HG02588 (cell line): ENCODE measurements around the gene MTMR3.

Experiments
- ATAC-seq: cut with Tn5 transposase; IDR thresholded peaks from one replicate; pipeline ENCODE4 v1.9.1; 2021; ENCODE audit warnings: mild to moderate bottlenecking, moderate library complexity; ENCODE audit not compliant: unreplicated experiment

Gene MTMR3

DNA sequence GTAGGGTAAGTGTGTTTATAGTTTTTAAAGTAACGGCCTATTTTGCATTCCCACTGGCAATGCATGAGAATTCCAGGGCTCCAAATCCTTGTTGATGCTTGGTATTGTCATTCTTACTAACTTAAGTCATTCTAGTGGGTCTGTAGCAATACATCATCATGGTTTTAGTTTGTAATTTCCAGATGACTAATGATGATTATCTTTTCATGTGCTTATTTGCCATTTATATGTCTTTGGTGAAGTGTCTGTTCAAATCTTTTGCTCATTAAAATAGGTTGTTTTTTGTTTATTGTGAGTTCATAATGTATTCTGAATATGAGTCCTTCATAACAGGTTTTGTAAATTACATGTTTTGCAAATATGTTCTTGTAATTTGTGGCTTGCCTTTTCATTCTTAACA, 31.2 kb downstream of the MTMR3 start:
- no peak for ATAC-seq

GRCh38 chr22:29914991-29915533, 32.1 kb downstream of the MTMR3 start:
- ATAC-seq, result no peak

DNA sequence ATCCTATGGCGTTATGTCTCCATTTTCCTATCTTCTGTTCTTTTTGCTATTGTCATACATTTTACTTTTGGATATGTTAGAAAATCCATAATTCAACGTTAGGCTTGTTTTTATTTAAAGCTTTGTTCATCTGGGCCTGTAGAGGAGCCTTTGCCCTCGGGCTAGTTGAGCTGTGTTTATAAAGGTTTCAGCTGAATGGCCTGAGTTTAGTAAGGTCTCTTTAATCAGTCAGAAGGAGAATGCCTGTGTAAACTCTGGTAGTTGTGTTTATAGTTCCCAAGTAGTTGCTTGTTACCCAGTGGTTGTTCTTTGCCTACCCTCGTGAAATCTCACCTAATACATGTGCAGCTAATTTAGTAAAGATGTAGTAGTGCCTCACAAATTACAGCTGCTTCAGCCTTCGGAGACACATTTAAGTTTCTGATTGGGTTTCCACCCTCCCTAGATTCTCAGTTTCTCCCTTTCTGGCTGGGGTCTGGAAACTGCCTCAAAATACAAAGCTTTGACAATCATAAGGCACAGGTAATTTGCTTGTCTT, 33.1 kb downstream of the MTMR3 start:
- ATAC-seq, result no peak

DNA sequence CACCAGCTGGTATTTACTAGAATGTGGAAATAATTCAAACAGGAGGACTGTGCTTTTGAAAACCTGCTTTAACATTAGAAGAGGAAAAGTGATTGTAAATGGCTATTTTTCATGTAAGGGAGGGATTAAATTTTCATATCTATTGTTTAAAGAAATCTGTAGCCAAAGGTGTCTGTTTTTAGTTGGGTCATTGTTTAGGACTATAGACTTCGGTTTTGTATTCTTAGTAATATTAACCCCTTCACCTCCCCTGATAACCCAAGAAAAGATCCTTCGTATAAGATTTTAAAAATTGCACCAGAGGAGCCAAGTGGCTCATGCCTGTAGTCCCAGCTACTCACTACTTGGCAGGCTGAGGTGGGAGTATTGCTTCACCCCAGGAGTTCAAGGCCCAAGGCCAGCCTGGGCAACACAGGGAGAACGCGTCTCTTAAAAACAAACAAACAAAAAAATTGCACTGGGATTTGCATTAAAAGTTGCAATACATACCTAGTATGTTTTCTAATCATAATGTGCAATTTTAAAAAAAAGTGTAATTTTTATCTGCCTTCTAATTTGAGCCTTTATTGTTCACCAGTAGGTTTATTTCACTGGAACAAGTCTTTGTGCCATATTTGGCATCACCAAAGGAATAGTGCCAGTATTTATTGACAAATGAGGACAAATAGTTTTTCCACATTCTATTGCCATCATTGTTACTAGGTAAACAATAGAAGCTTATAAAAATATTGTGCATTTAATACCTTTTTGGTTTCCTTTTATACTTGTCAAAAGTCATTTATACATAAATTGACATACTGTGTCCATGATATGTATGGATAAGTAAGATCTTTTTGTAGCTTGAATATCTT, 34.3 kb downstream of the MTMR3 start:
- ATAC-seq, result no peak

DNA sequence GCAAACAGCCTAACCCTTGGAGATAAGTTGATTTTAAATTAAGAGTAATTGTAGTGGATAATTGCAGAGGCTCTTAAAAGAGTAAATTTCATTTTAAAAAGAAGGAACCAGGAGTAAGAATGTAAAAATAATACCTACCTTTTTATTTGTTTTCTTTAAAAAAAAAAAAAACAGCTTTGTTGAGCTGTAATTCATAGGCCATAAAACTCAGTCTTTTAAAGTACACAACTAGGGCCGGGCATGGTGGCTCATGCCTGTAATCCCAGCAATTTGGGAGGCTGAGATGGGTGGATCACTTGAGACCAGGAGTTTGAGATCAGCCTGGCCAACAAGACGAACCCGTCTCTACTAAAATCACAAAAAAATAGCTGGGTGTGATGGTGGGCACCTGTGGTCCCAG, 42.4 kb downstream of the MTMR3 start:
- no peak for ATAC-seq

- no peak for ATAC-seq
These were observed 43.1 kb downstream of the MTMR3 start for GRCh38 chr22:29926057-29926456.

- ATAC-seq, result no peak
These were observed 49.2 kb downstream of the MTMR3 start for GRCh38 chr22:29932136-29932535.

- no peak for ATAC-seq
These were observed 50.6 kb downstream of the MTMR3 start for GRCh38 chr22:29933619-29934018.

- no peak for ATAC-seq
These were observed 51.6 kb downstream of the MTMR3 start for GRCh38 chr22:29934596-29934995.

- ATAC-seq, result no peak
These were observed 53.2 kb downstream of the MTMR3 start for GRCh38 chr22:29936186-29936585.

- no peak for ATAC-seq
These were observed 55.1 kb downstream of the MTMR3 start for GRCh38 chr22:29937940-29938693.

DNA sequence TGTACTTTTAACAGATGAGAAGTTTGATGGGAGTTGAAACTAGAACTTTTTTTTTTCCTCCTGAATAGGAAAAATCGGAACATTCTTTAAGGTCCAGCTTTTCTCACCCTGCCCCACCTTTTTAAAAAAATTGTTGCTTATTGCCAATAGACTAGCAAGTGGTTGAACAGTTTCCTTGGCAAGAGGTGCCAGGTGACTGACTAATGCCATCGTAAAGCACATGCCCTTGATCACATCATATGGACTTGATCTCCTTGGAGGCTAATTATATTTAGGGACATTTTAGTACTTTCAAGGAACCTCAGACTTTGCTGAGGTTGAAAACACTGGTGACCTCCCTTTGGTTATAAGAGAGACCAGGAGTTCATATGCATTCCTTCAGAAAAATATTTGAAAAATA, 57.6 kb downstream of the MTMR3 start:
- no peak for ATAC-seq

GRCh38 chr22:29944339-29944738, 61.4 kb downstream of the MTMR3 start:
- ATAC-seq, result no peak

DNA sequence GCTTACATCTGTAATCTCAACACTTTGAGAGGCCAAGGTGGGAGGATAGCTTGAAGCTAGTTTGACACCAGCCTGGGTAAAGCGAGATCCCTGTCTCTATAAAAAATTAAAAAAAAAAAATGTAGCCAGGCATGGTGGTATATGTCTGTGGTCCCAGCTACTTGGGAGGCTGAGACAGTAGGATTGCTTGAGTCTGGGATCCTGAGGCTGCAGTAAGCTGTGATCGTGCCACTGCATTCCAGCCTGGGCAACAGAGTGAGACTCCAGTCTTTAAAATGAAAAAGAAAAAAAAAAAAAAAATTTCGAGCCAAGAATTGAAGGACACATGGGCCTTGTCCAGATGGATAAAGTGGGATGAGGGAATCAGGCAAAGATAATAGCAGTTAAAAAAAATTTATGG, 62.5 kb downstream of the MTMR3 start:
- no peak for ATAC-seq

GRCh38 chr22:29946220-29946619, 63.2 kb downstream of the MTMR3 start:
- ATAC-seq, result no peak

GRCh38 chr22:29947410-29948384, 64.7 kb downstream of the MTMR3 start:
- ATAC-seq, result no peak

DNA sequence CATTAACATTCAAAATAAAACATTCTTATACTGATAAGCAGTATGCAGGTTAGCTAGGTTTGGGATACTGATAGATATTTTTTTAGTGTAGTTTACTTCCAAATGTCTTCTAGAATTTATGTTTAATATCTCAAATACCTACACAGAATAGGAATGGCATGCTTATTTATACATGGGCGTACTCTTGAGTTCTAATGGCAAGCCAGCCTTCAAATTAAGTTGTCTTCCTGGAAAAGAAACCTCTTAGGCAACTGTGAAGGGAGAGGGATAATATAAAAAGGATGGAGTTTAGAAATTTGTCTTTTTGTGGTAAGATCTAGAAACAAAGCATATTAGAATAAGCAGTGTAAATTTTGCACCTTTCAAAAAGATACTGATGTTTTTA, 65.4 kb downstream of the MTMR3 start:
- no peak for ATAC-seq

- ATAC-seq, result no peak
These were observed 66.9 kb downstream of the MTMR3 start for GRCh38 chr22:29949872-29950271.

DNA sequence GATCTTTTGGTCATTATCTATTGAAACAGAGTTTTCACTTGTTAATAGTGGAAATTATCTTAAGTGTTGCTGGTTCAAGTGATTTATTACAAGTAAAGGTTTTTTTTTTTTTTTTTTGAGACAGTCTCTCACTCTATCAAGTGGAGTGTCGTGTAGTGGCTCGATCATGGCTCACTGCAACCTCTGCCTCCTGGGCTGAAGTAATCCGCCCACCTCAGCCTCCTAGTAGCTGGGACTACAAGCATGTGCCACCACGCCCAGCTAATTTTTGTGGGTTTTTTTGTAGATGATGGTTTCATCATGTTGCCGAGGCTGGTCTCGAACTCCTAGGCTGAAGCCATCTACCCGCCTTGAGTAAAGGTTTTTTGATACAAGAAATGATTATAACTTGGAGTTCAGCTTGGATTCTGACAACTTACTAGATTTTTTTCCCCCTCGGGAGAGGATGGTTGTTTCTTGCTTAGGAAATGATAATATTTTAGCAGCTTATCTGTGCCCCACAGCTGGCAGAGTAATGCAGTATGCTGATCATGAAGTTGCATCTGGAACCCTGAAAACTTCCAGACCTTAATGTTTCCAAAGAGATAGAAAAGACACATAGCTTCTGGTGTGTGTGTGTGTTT, 68.9 kb downstream of the MTMR3 start:
- ATAC-seq, result no peak

GRCh38 chr22:29954203-29954855, 71.4 kb downstream of the MTMR3 start:
- no peak for ATAC-seq
